Measurements from ENCODE around the gene HOXC10. TPM values are rescaled to one million over a fixed set of nuclear protein-coding genes. Genes with fewer than 3 reads are reported as not detected.

HOXC10 gene
- total RNA-seq, 4 donors from 2014 or later = not detected

DNA sequence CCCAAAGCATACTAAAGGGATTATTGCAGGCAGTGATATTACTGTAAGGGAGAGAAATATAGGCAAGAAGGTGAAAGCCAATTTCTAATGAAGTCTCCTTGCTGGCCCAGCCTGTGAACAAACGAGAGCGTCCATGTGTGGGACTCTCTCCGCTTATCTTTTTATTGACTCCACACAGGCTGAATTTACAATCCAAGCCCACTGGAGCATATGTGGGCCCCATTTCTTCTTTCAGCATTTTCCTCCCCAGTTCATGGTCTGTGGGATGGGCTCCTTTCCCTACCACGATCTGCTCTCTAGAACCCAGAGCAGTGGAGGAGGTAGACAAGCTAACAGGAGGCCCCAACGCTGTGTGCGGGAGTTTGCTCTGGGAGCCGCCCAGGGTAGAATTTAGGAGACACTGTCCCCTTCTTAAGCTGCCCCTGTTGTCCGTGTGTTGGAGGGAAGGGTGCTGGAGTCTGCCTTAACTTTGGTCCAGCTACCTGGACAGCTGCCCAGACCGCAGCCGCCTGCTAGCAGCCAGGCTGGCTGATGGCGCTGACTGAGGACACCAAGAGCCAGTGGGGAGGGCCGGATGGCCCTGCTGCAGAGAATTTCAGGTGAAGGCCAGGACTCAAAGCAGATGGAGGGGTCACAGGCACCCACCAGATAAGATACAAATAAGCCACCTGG lies 15.2 kb upstream of the HOXC10 start:
- no peak overlapping the region for H3K4me3 ChIP-seq
- H3K27me3 ChIP-seq = peaks cover 100% of the 10 kb centered on the region
- H3K9me3 ChIP-seq = no peaks in the 10 kb centered on the region
- in situ Hi-C loops (cut with MboI; ENCODE audit: low pct_ligation_motif_present in 1 of 4, low pct_unique_long_range_greater_than_20kb in 1 of 4, low sequenced_read_pairs in 3 of 4) = no loop called here
- WGBS, 2 donors (ENCODE audit: low coverage in 1 of 2) = 40% methylated on average over 12 of the region's 12 CpGs; no CpG with 5 or more reads in 1 of the 2 donors
- intact Hi-C loops (cut with DNase I; ENCODE audit: low total_unique reads) = no loop called here
- DNase-seq = no peak
- no peaks in the 10 kb centered on the region for H3K36me3 ChIP-seq
- peaks cover 3 to 29% (median 19%) of the 10 kb centered on the region in 4 donors for H3K4me1 ChIP-seq
- H3K27ac ChIP-seq = no peak overlapping the region
- TF ChIP-seq EP300 (IDR thresholded peaks at IDR 0.05; ENCODE audit: low read depth) (no peak), POLR2A (IDR thresholded peaks at IDR 0.05) (no peak), POLR2AphosphoS5 (IDR thresholded peaks at IDR 0.05) (no peak)
- TF ChIP-seq, protein P1, sequence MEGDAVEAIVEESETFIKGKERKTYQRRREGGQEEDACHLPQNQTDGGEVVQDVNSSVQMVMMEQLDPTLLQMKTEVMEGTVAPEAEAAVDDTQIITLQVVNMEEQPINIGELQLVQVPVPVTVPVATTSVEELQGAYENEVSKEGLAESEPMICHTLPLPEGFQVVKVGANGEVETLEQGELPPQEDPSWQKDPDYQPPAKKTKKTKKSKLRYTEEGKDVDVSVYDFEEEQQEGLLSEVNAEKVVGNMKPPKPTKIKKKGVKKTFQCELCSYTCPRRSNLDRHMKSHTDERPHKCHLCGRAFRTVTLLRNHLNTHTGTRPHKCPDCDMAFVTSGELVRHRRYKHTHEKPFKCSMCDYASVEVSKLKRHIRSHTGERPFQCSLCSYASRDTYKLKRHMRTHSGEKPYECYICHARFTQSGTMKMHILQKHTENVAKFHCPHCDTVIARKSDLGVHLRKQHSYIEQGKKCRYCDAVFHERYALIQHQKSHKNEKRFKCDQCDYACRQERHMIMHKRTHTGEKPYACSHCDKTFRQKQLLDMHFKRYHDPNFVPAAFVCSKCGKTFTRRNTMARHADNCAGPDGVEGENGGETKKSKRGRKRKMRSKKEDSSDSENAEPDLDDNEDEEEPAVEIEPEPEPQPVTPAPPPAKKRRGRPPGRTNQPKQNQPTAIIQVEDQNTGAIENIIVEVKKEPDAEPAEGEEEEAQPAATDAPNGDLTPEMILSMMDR (IDR thresholded peaks at IDR 0.05) = no peak

DNA sequence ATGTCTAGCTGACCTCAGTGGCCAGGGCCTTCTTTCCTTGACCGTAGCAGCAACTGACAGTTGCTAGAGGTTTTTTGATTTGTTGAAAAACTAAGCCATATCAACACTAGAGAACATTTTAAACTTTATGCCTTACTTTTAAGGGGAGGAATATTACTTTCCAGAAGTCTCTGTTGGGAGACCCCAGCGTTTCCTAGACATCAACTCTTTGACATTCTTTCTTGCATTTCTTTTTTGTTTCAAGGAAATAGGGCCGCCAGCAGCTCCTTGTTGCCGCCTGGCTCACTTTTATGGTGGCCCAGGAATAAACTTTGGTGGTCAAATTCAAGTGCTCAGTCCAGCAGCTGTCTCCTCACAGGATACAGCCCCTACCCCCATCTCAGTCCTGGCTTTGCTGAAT lies 14.5 kb upstream of the HOXC10 start:
- Histone ChIP-seq H3K36me3 (no peaks in the 10 kb centered on the region), H3K27ac (no peak overlapping the region), H3K4me3 (no peak overlapping the region), H3K4me1 (peaks cover 3 to 36% (median 23%) of the 10 kb centered on the region in 4 donors), H3K9me3 (no peaks in the 10 kb centered on the region), H3K27me3 (peaks cover 100% of the 10 kb centered on the region)
- in situ Hi-C loops (cut with MboI; ENCODE audit: low pct_ligation_motif_present in 1 of 4, low pct_unique_long_range_greater_than_20kb in 1 of 4, low sequenced_read_pairs in 3 of 4) (no loop called here), intact Hi-C loops (cut with DNase I; ENCODE audit: low total_unique reads) (no loop called here)
- WGBS, 2 donors (ENCODE audit: low coverage in 1 of 2) = 39 to 45% methylated on average over 3 to 4 of the region's 4 CpGs
- no peak for TF ChIP-seq EP300 (IDR thresholded peaks at IDR 0.05; ENCODE audit: low read depth)
- DNase-seq = no peak

DNA sequence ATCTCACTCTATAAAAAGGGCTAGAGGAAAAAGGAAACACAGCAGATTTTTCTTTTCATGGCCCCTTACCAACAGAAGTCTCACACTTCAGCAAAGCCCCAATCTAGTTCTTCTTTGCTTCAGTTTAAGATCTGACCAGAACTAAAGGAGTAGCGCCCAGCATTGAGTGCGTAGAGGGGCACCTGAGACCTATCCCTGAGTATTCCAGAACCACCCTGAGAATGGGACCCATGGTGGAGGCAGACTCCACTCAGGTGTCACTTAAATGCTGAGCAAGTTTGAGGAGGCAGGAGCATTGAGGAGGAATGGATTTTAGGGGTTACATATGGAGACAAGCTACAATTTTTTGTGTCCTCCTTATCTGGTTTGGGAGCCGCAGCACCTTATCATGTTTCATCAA lies 13.8 kb upstream of the HOXC10 start:
- Histone ChIP-seq H3K9me3 (peaks cover 0 to under 1% of the 10 kb centered on the region in 2 donors), H3K4me1 (peaks cover 3 to 31% (median 21%) of the 10 kb centered on the region in 4 donors), H3K36me3 (no peaks in the 10 kb centered on the region), H3K27me3 (peaks cover 100% of the 10 kb centered on the region), H3K4me3 (no peak overlapping the region), H3K27ac (no peak overlapping the region)
- DNase-seq = no peak
- 88 to 89% methylated on average over 3 of the region's 3 CpGs for WGBS, 2 donors (ENCODE audit: low coverage in 1 of 2)
- in situ Hi-C loops (cut with MboI; ENCODE audit: low pct_ligation_motif_present in 1 of 4, low pct_unique_long_range_greater_than_20kb in 1 of 4, low sequenced_read_pairs in 3 of 4) = no loop called here
- TF ChIP-seq POLR2AphosphoS5 (IDR thresholded peaks at IDR 0.05) (no peak), POLR2A (IDR thresholded peaks at IDR 0.05) (no peak), EP300 (IDR thresholded peaks at IDR 0.05; ENCODE audit: low read depth) (no peak)
- TF ChIP-seq, protein P1 (IDR thresholded peaks at IDR 0.05) = no peak
- intact Hi-C loops (cut with DNase I; ENCODE audit: low total_unique reads) = no loop called here

DNA sequence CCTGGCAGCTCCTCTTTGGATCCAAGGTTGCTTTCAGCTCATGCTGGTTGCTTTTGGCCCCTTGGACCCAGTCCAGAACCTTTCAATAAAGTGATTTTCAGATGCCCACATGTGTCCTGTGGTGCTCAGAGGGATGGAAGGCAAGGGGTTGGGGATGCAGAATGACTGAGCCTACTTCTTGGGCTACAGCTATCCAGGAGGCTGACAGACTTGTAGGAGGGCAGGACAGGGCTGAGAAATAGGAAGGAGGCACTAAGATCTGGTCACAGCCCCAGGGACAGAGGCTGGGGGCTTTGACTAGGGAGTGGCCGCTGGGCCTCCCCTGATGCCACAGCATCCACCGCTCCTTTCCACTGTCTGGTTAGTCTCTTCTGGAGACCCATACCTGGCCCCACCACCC lies 13.3 kb upstream of the HOXC10 start:
- in situ Hi-C loops (cut with MboI; ENCODE audit: low pct_ligation_motif_present in 1 of 4, low pct_unique_long_range_greater_than_20kb in 1 of 4, low sequenced_read_pairs in 3 of 4) (no loop called here), intact Hi-C loops (cut with DNase I; ENCODE audit: low total_unique reads) (no loop called here)
- no peak for DNase-seq
- Histone ChIP-seq H3K4me1 (peaks cover 3 to 26% (median 18%) of the 10 kb centered on the region in 4 donors), H3K9me3 (peaks cover 0 to 5% of the 10 kb centered on the region in 2 donors), H3K27me3 (peaks cover 100% of the 10 kb centered on the region), H3K27ac (no peak overlapping the region), H3K36me3 (no peaks in the 10 kb centered on the region), H3K4me3 (no peak overlapping the region)
- WGBS, 2 donors (ENCODE audit: low coverage in 1 of 2) = 80% methylated on average over 2 of the region's 2 CpGs; no CpG with 5 or more reads in 1 of the 2 donors
- TF ChIP-seq, protein P1 (IDR thresholded peaks at IDR 0.05) = no peak

Data from transverse colon (tissue), 4 donors.